Measurements from ENCODE around the gene INPP5D. TPM values are rescaled to one million over a fixed set of nuclear protein-coding genes. Genes with fewer than 3 reads are reported as not detected.
A peak's percentile ranks its signal among the peaks of the same experiment; 100 is the strongest.
"Not testable (repeated sequence)": the region's sequence is repeated elsewhere in the genome, so short reads cannot be mapped to it uniquely, and the experiment has no call there.

INPP5D gene
- polyA plus RNA-seq, 2 of the 4 experiments (the other 2 are of a cell fraction), result 0.26 to 0.53 TPM

DNA sequence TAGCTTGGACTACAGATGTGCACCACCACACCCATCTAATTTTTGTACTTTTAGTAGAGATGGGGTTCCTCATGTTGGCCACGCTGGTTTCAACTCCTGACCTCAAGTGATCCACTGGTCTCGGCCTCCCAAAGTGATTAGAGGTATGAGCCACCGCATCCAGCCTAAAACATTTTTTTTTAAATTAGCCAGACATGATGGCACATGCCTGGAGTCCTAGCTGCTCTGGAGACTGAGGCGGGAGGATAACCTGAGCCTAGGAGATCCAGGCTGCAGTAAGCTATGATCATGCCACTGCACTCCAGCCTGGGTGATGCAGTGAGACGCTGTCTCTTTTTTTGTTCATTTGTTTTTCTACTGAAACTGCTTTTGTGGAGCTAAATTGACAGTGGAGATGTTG lies 126.7 kb downstream of the INPP5D start:
- FAIRE-seq (no peak), DNase-seq (ENCODE audit: low read depth in 1 of 2, low spot score in 1 of 2) (no peak), ATAC-seq (no peak)
- WGBS (ENCODE audit: missing lambda C conversion rate), result 87% methylated on average over 5 of the region's 5 CpGs
- ChIA-PET POLR2A (no interaction called here), CTCF (interaction anchor here (0.7 kb wide), 1 partner anchor 8 kb away, joined by 3 read pairs; no protein-coding TSS in a partner anchor)
- Histone ChIP-seq H3K4me3 (no peak overlapping the region), H3K4me2 (no peak overlapping the region), H3K4me1 (no peaks in the 10 kb centered on the region), H3K9me3 (no peaks in the 10 kb centered on the region), H3K27ac (peak overlapping the region in 1 of 2 experiments; percentile 10; a peak in 1 of 6 replicates)
- TF ChIP-seq HOXA7 (CRISPR knock-in tag; IDR thresholded peaks at IDR 0.05) (no peak), CEBPB (IDR thresholded peaks at IDR 0.05) (no peak), RCOR1 (IDR thresholded peaks at IDR 0.05; ENCODE audit: low read depth, low read length) (no peak), ESRRA (IDR thresholded peaks at IDR 0.05; ENCODE audit: borderline replicate concordance, low read length) (no peak), FOSL2 (IDR thresholded peaks at IDR 0.05) (no peak), FOSL2 (CRISPR knock-in tag; IDR thresholded peaks at IDR 0.05) (no peak), ELK1 (IDR thresholded peaks at IDR 0.05; ENCODE audit: low read depth, low read length) (no peak), HMGXB4 (CRISPR knock-in tag; IDR thresholded peaks at IDR 0.05; ENCODE audit: borderline replicate concordance) (no peak), MYC (IDR thresholded peaks at IDR 0.05; ENCODE audit: borderline replicate concordance, low read length) (no peak), NFE2L2 (conservative IDR thresholded peaks at IDR 0.05; ENCODE audit: low read length) (no peak), CHD2 (IDR thresholded peaks at IDR 0.05; ENCODE audit: low read length, partially characterized antibody) (no peak), EP300 (IDR thresholded peaks at IDR 0.05) (no peak), CHD4 (IDR thresholded peaks at IDR 0.05; ENCODE audit: borderline replicate concordance) (no peak), POLR2A (IDR thresholded peaks at IDR 0.05; ENCODE audit: low read length) (no peak), CTCF (IDR thresholded peaks at IDR 0.05) (no peak), EHMT2 (IDR thresholded peaks at IDR 0.05; ENCODE audit: low read depth) (no peak), EHF (CRISPR knock-in tag; IDR thresholded peaks at IDR 0.05) (no peak), TP53 (CRISPR knock-in tag; IDR thresholded peaks at IDR 0.05) (no peak), HDAC2 (IDR thresholded peaks at IDR 0.05) (no peak)

DNA sequence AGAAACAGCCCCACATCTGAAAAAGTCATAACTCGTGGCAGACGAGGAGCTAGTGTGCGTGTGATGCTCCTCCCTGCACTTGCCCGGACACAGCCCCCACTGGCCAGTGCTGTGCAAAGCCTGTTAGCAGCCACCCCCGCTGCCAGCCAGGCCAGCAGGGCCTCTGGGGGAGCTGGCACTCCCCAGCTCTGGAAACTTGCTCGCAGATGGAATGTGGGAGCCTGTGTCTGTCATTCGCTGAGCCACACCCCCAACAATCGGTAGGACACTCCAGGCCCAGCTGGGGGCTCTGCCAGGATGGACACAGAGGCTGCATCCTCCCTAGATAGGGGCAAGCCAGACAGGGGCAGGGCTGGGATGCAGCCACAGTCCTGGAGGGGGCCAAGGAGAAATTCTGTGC lies 128.9 kb downstream of the INPP5D start:
- TF ChIP-seq TP53 (CRISPR knock-in tag; IDR thresholded peaks at IDR 0.05) (no peak), FOSL2 (IDR thresholded peaks at IDR 0.05) (no peak), FOSL2 (CRISPR knock-in tag; IDR thresholded peaks at IDR 0.05) (no peak), RCOR1 (IDR thresholded peaks at IDR 0.05; ENCODE audit: low read depth, low read length) (no peak), EP300 (IDR thresholded peaks at IDR 0.05) (no peak), HES2 (IDR thresholded peaks at IDR 0.05) (no peak), ELK1 (IDR thresholded peaks at IDR 0.05; ENCODE audit: low read depth, low read length) (no peak), FOSB (CRISPR knock-in tag; IDR thresholded peaks at IDR 0.05) (no peak), HOXB5 (CRISPR knock-in tag; IDR thresholded peaks at IDR 0.05) (no peak), CHD2 (IDR thresholded peaks at IDR 0.05; ENCODE audit: low read length, partially characterized antibody) (no peak), CEBPB (IDR thresholded peaks at IDR 0.05) (no peak), KDM5A (IDR thresholded peaks at IDR 0.05) (no peak), BHLHE40 (IDR thresholded peaks at IDR 0.05; ENCODE audit: low read depth, low read length) (no peak)
- TF ChIP-seq, protein P1, sequence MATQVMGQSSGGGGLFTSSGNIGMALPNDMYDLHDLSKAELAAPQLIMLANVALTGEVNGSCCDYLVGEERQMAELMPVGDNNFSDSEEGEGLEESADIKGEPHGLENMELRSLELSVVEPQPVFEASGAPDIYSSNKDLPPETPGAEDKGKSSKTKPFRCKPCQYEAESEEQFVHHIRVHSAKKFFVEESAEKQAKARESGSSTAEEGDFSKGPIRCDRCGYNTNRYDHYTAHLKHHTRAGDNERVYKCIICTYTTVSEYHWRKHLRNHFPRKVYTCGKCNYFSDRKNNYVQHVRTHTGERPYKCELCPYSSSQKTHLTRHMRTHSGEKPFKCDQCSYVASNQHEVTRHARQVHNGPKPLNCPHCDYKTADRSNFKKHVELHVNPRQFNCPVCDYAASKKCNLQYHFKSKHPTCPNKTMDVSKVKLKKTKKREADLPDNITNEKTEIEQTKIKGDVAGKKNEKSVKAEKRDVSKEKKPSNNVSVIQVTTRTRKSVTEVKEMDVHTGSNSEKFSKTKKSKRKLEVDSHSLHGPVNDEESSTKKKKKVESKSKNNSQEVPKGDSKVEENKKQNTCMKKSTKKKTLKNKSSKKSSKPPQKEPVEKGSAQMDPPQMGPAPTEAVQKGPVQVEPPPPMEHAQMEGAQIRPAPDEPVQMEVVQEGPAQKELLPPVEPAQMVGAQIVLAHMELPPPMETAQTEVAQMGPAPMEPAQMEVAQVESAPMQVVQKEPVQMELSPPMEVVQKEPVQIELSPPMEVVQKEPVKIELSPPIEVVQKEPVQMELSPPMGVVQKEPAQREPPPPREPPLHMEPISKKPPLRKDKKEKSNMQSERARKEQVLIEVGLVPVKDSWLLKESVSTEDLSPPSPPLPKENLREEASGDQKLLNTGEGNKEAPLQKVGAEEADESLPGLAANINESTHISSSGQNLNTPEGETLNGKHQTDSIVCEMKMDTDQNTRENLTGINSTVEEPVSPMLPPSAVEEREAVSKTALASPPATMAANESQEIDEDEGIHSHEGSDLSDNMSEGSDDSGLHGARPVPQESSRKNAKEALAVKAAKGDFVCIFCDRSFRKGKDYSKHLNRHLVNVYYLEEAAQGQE (IDR thresholded peaks at IDR 0.05), result no peak
- ATAC-seq (no peak; a peak in 1 of 6 replicates), FAIRE-seq (no peak), DNase-seq (ENCODE audit: low read depth in 1 of 2, low spot score in 1 of 2) (no peak)
- POLR2A ChIA-PET, result no interaction called here
- peak overlapping the region in 1 of 2 experiments; percentile 41; a peak in 2 of 6 replicates for H3K27ac ChIP-seq
- 83% methylated on average over 6 of the region's 8 CpGs for WGBS (ENCODE audit: missing lambda C conversion rate)
- no peak overlapping the region for H3K4me3 ChIP-seq
- no peaks in the 10 kb centered on the region for H3K4me1 ChIP-seq
- CTCF ChIA-PET, result interaction anchor here (1.0 to 1.7 kb wide), 2 partner anchors 59 to 135 kb away, joined by 4 to 6 read pairs; no protein-coding TSS in a partner anchor
- no peaks in the 10 kb centered on the region for H3K9me3 ChIP-seq
- H3K4me2 ChIP-seq, result no peak overlapping the region

GRCh38 chr2:233191016-233191415 lies 130.9 kb downstream of the INPP5D start:
- CTCF ChIA-PET; H3K27ac ChIP-seq; H3K4me1 ChIP-seq; POLR2A ChIA-PET; FAIRE-seq; H3K9me3 ChIP-seq; DNase-seq (ENCODE audit: low read depth in 1 of 2, low spot score in 1 of 2); H3K4me2 ChIP-seq; H3K4me3 ChIP-seq; ATAC-seq: not testable (repeated sequence)
- 71% methylated on average over 2 of the region's 2 CpGs for WGBS (ENCODE audit: missing lambda C conversion rate)

All from A549 (cell line).